H1 (cell line): ENCODE measurements around the gene PIK3R6. TPM values are rescaled to one million over a fixed set of nuclear protein-coding genes. Genes with fewer than 3 reads are reported as not detected.

ENCODE experiments used
- CTCF ChIA-PET: fragments of 300-600 bp; sonication (Branson Sonifier 250); formaldehyde crosslinking; loops from one replicate; lab custom pipeline; 2021; ENCODE audit not compliant: partially characterized antibody; lab: Charles Lee
- POLR2A ChIA-PET: fragments of 300-600 bp; sonication (Branson Sonifier 250); formaldehyde crosslinking; loops from one replicate; lab custom pipeline; 2021; ENCODE audit warnings: inconsistent platforms; ENCODE audit not compliant: partially characterized antibody; lab: Charles Lee
- DNase-seq, 2 experiments: peaks; one replicate each; pipeline versions ENCODE4 v3.0.0 to v3.0.0-alpha.2; 2010 to 2022; ENCODE audit warnings: low spot score in 2 of 2, low read depth in 1 of 2, mixed read lengths in 1 of 2
- FAIRE-seq: peaks from 2 replicates; lab custom pipeline; 2011; peaks lifted over from hg19 to GRCh38; lab: Jason Lieb, UNC
- H2AFZ ChIP-seq: 2 replicates; pipeline ENCODE4 v1.8.1; 2012; ENCODE audit warnings: low read length, inconsistent platforms
- H2AK5ac ChIP-seq: 2 replicates; pipeline ENCODE4 v1.6.1; 2013; ENCODE audit warnings: low read depth, low read length
- H2BK120ac ChIP-seq: replicated peaks from 2 replicates; pipeline ENCODE3; 2013; ENCODE audit warnings: low read depth, low read length, inconsistent platforms
- H2BK12ac ChIP-seq: 2 replicates; pipeline ENCODE4 v1.6.1; 2013; ENCODE audit warnings: low read depth, low read length
- H2BK15ac ChIP-seq: 2 replicates; pipeline ENCODE4 v1.6.1; 2013; ENCODE audit warnings: low read length
- H2BK20ac ChIP-seq: 2 replicates; pipeline ENCODE4 v1.6.1; 2013; ENCODE audit warnings: low read length
- H2BK5ac ChIP-seq: 2 replicates; pipeline ENCODE4 v1.6.1; 2013; ENCODE audit warnings: low read depth, low read length
- H3K14ac ChIP-seq: 2 replicates; pipeline ENCODE4 v1.6.1; 2013; ENCODE audit warnings: inconsistent platforms; ENCODE audit not compliant: insufficient read length
- H3K18ac ChIP-seq: 2 replicates; pipeline ENCODE4 v1.6.1; 2013; ENCODE audit warnings: low read length; ENCODE audit errors: extremely low read depth
- H3K23ac ChIP-seq: 2 replicates; pipeline ENCODE4 v1.6.1; 2013; ENCODE audit warnings: inconsistent platforms; ENCODE audit not compliant: insufficient read length
- H3K23me2 ChIP-seq: 2 replicates; pipeline ENCODE4 v1.6.1; 2013; ENCODE audit warnings: low read depth, low read length
- H3K27ac ChIP-seq: 2 replicates; pipeline ENCODE4 v1.6.1; 2011; ENCODE audit warnings: low read depth, low read length, inconsistent platforms
- H3K27me3 ChIP-seq, 4 experiments: replicated peaks in 1 of 4; 1 replicate in 1 of 4; 2 replicates in 3 of 4; pipeline versions ENCODE4 v1.6.1 to v1.8.1; 2011 to 2013; ENCODE audit warnings: low read length in 3 of 4, mild to moderate bottlenecking in 3 of 4, inconsistent platforms in 2 of 4, mixed read lengths in 2 of 4, moderate library complexity in 1 of 4; ENCODE audit not compliant: control insufficient read depth in 3 of 4, insufficient read depth in 3 of 4; ENCODE audit errors: extremely low read depth in 1 of 4
- H3K36me3 ChIP-seq, 4 experiments: 2 replicates each; pipeline versions ENCODE4 v1.6.1 to v1.8.1; 2011 to 2013; ENCODE audit warnings: mild to moderate bottlenecking in 4 of 4, low read length in 3 of 4, moderate library complexity in 2 of 4, control low read depth in 1 of 4, inconsistent platforms in 1 of 4; ENCODE audit not compliant: insufficient read depth in 4 of 4, control insufficient read depth in 2 of 4
- H3K4ac ChIP-seq: replicated peaks from 2 replicates; pipeline ENCODE3; 2013; ENCODE audit warnings: low read length, low read depth, mixed read lengths, inconsistent platforms; ENCODE audit not compliant: insufficient read length
- H3K4me1 ChIP-seq, 4 experiments: replicated peaks in 1 of 4; 1 replicate in 1 of 4; 2 replicates in 3 of 4; pipeline versions ENCODE4 v1.6.1 to v1.8.1; 2011 to 2013; ENCODE audit warnings: low read length in 3 of 4, inconsistent platforms in 2 of 4, mixed read lengths in 1 of 4; ENCODE audit not compliant: insufficient read depth in 4 of 4, control insufficient read depth in 3 of 4
- H3K4me2 ChIP-seq, 2 experiments: 2 replicates each; pipeline versions ENCODE4 v1.6.1 to v1.8.1; 2011 to 2013; ENCODE audit warnings: low read depth in 2 of 2, low read length in 2 of 2, control low read depth in 1 of 2, inconsistent platforms in 1 of 2, mild to moderate bottlenecking in 1 of 2; ENCODE audit not compliant: insufficient read depth in 1 of 2
- H3K4me3 ChIP-seq, 4 experiments: fragments of 200-600, 300-600 bp in 1 of 4; sonication (generic), shearing (Covaris generic), sonication (Bioruptor Twin) in 1 of 4; 2 replicates each; pipeline versions ENCODE4 v1.5.1 to v1.8.1; 2011 to 2016; ENCODE audit warnings: low read length in 4 of 4, low read depth in 3 of 4, control low read depth in 2 of 4, inconsistent platforms in 2 of 4, mild to moderate bottlenecking in 2 of 4, mixed read lengths in 1 of 4, moderate library complexity in 1 of 4; ENCODE audit not compliant: insufficient read depth in 2 of 4; ENCODE audit errors: extremely low read depth in 1 of 4
- H3K56ac ChIP-seq: replicated peaks from 2 replicates; pipeline ENCODE3; 2013; ENCODE audit warnings: low read depth, mild to moderate bottlenecking, mixed read lengths, low read length, inconsistent platforms; ENCODE audit not compliant: insufficient read length
- H3K79me1 ChIP-seq: 2 replicates; pipeline ENCODE4 v1.6.1; 2013; ENCODE audit warnings: low read depth, low read length, control low read depth
- H3K79me2 ChIP-seq, 2 experiments: 2 replicates each; pipeline versions ENCODE4 v1.6.1 to v1.8.1; 2012 to 2013; ENCODE audit warnings: low read length in 2 of 2, mild to moderate bottlenecking in 2 of 2, inconsistent platforms in 1 of 2; ENCODE audit not compliant: insufficient read depth in 2 of 2, control insufficient read depth in 1 of 2
- H3K9ac ChIP-seq, 4 experiments: replicated peaks in 1 of 4; 1 replicate in 1 of 4; 2 replicates in 3 of 4; pipeline versions ENCODE4 v1.6.1 to v1.8.1; 2011 to 2013; ENCODE audit warnings: low read depth in 3 of 4, low read length in 3 of 4, control low read depth in 2 of 4, mild to moderate bottlenecking in 2 of 4, moderate library complexity in 2 of 4, inconsistent platforms in 1 of 4; ENCODE audit errors: extremely low read depth in 1 of 4
- H3K9me3 ChIP-seq, 2 experiments: 2 replicates each; pipeline versions ENCODE4 v1.6.1 to v1.8.1; 2012 to 2013; ENCODE audit warnings: mild to moderate bottlenecking in 2 of 2, moderate library complexity in 2 of 2, control low read depth in 1 of 2, inconsistent platforms in 1 of 2, low read depth in 1 of 2, low read length in 1 of 2, mixed read lengths in 1 of 2; ENCODE audit not compliant: insufficient read depth in 2 of 2
- H4K20me1 ChIP-seq, 2 experiments: replicated peaks in 1 of 2; 2 replicates each; pipeline versions ENCODE3 to v1.8.1; 2011 to 2013; ENCODE audit warnings: inconsistent platforms in 2 of 2, low read length in 2 of 2, mild to moderate bottlenecking in 1 of 2; ENCODE audit not compliant: insufficient read depth in 2 of 2, control insufficient read depth in 1 of 2
- H4K5ac ChIP-seq: 2 replicates; pipeline ENCODE4 v1.6.1; 2013; ENCODE audit warnings: low read length, low read depth, mixed read lengths, inconsistent platforms; ENCODE audit not compliant: insufficient read length
- H4K8ac ChIP-seq: 2 replicates; pipeline ENCODE4 v1.8.0; 2013; ENCODE audit warnings: mild to moderate bottlenecking, moderate library complexity, low read length, inconsistent platforms; ENCODE audit not compliant: insufficient read depth; ENCODE audit errors: extremely low read depth
- H4K91ac ChIP-seq: replicated peaks from 2 replicates; pipeline ENCODE3; 2013; ENCODE audit warnings: low read length, mixed read lengths, inconsistent platforms; ENCODE audit not compliant: insufficient read length
- BCL11A ChIP-seq, 2 experiments: IDR thresholded peaks; one replicate each; pipeline ENCODE4 v1.6.1; 2011; ENCODE audit warnings: low read depth in 2 of 2, low read length in 2 of 2, mild to moderate bottlenecking in 2 of 2
- JUND ChIP-seq: IDR thresholded peaks from 2 replicates; pipeline ENCODE4 v1.6.1; 2011; ENCODE audit warnings: mild to moderate bottlenecking, improper control_type of control experiment, low read length
- RNF2 ChIP-seq: fragments of 200-900, 300-1000 bp; sonication (generic); IDR thresholded peaks from 2 replicates; pipeline ENCODE4 v1.7.1; 2016; ENCODE audit warnings: borderline replicate concordance, low read depth, mild to moderate bottlenecking, antibody characterized with exemption, low read length; ENCODE audit not compliant: poor library complexity, severe bottlenecking; ENCODE audit errors: missing control alignments
- WGBS, 2 experiments: shearing (Covaris generic) in 1 of 2; methylation state at CpG; one replicate each; pipeline versions ENCODE4 v1.1.6 to v1.1.7; 2013 to 2015; ENCODE audit warnings: low lambda C conversion rate in 2 of 2, mixed read lengths in 2 of 2, inconsistent platforms in 1 of 2, low coverage in 1 of 2, missing lambda C conversion rate in 1 of 2; ENCODE audit not compliant: insufficient replicate concordance in 2 of 2, insufficient coverage in 1 of 2, insufficient read length in 1 of 2; ENCODE audit errors: extremely low coverage in 1 of 2, missing lambda C conversion rate in 1 of 2; 5-methylcytosine and 5-hydroxymethylcytosine counted together
- polyA plus RNA-seq, 7 experiments: library from polyadenylated mRNA; depleted of rRNA in 3 of 7; stranded (reverse) in 5 of 7; unstranded in 2 of 7; fragments of >200 nt in 5 of 7; fragments of 200-250 nt in 2 of 7; gene quantifications; 1 replicate in 5 of 7; 2 replicates in 1 of 7; 4 replicates in 1 of 7; pipeline versions ENCODE4 v1.2.1 to v1.2.3, GENCODE V29; 2011 to 2013; ENCODE audit warnings: missing spikeins in 2 of 7, mixed read lengths in 2 of 7
- total RNA-seq: library from RNA; stranded (reverse); fragmentation: NEBNext Ultra II Directional; extraction: Animal tissue kit (Norgen Biotek cat#: 25700); gene quantifications from 2 replicates; pipeline ENCODE4 v1.2.1, GENCODE V29; 2021

Gene PIK3R6
- total and polyA plus RNA-seq, 2 of the 8 experiments (the other 6 are each of a cell fraction or from before 2014, with no cell fraction given), result 0.24 to 1.2 TPM

DNA sequence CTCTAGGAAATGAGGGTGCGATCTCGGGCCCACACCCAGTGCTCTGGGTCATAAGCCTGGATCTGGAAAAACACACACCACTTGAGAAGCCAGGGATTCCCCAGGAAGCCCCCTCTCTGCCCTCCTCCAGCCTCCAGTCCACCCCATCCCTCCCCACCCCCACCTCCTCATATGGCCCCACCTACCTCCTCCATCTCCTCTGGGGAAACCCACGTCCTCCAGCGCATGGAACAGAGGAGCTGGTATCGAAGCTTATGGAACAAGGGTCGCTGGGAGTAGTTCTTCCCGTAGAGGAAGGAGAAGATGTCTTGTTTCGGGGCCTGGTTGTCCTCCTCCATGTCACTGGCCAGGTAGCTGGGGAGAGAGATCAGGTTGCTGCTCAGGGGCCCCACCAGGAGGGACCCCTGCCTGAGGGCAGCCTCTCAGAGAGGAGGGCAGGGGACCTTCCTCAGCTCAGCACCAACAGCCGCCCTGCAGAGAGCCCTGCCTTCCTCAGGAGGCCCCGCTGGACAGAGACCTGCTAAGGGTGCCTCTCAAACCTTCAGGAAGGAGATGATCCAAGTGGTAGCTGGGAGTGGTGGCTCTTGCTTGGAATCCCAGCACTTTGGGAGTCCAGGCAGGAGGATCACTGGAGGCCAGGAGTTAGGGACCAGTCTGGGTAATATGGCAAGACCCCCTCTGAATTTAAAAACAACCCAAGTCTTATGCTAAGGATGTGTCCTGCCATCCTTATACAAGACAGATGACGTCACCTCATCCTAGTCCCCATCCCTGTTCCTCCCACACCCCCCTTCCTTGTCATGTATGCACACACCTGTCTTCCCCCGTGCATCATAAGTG, 114.1 kb downstream of the PIK3R6 start:
- Histone ChIP-seq H3K56ac (no peak overlapping the region), H2BK120ac (no peak overlapping the region), H3K23me2 (no peaks in the 10 kb centered on the region), H3K36me3 (no peaks in the 10 kb centered on the region), H2AFZ (no peak overlapping the region), H2BK15ac (no peak overlapping the region), H3K14ac (no peak overlapping the region), H2AK5ac (no peak overlapping the region), H3K23ac (no peak overlapping the region), H3K4me2 (no peak overlapping the region), H2BK20ac (no peak overlapping the region), H4K20me1 (no peaks in the 10 kb centered on the region), H3K27ac (no peak overlapping the region), H3K4ac (no peak overlapping the region), H3K18ac (no peak overlapping the region), H3K4me3 (no peak overlapping the region), H3K9me3 (no peaks in the 10 kb centered on the region), H2BK5ac (no peak overlapping the region), H2BK12ac (no peak overlapping the region), H3K9ac (no peak overlapping the region), H4K8ac (no peak overlapping the region), H3K4me1 (0 out of 7 replicates have a peak, but pooled peaks cover 0 to 2% (median 0%) of the 10 kb centered on the region in 4 experiments), H3K27me3 (no peaks in the 10 kb centered on the region), H4K91ac (no peak overlapping the region), H3K79me1 (no peaks in the 10 kb centered on the region), H4K5ac (no peak overlapping the region), H3K79me2 (no peaks in the 10 kb centered on the region)
- TF ChIP-seq BCL11A (IDR thresholded peaks at IDR 0.05; ENCODE audit: low read depth in 2 of 2, low read length in 2 of 2), result no peak
- TF ChIP-seq RNF2, result no peak
- TF ChIP-seq JUND, result no peak
- ChIA-PET POLR2A (no interaction called here), CTCF (interaction anchor here (0.6 to 3.3 kb wide), 10 partner anchors 13 to 328 kb away, joined by 3 to 32 read pairs (median 4); no protein-coding TSS in a partner anchor)
- no peak for FAIRE-seq
- peak in 1 of 2 experiments; percentile 43 for DNase-seq
- 95% methylated on average over 9 of the region's 12 CpGs; no CpG with 5 or more reads in 1 of the 2 experiments for WGBS, 2 experiments
